ENCODE data around the gene CCSAP.
"Not testable (repeated sequence)": the region's sequence is repeated elsewhere in the genome, so short reads cannot be mapped to it uniquely, and the experiment has no call there.

CCSAP gene

DNA sequence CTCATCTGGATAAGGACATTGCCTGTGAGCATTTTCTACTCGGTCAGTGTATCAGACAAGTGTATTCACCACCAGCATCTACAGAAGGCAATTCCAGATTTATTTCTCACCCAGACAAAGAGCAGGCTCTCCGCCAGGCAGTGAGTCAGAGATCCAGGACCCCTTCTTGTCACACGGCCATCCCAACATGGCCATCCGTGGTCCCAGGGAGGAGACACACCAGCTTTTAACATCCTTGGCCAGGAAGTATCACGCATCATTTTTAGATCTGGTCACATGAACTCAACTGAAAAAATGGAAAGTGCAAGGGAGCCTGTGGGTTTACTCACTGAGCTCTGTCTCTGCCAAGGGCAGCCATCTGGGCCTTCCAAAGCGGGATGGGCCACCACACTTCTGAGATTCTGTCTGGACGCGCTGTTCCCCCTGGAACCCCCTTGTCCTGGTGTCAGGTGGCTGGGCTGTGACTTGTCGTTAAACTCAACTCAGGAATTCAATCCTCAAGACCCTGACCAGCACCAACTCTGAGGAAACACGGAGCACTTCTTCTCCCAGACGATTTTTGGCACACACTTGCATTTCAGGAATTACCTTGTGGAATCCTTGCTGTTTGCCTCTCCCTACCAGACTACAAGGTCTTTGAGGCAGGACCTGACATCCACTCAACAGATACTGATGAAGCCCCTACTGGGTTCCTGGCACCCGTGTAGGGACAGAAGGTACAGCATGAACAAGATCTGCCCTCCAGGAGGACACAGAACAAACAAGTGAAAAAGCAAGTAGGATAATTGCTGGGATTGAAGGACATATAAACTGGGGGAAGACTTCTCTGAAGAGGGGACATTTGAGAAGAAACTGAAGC, 21.6 kb upstream of the CCSAP start:
- DNase-seq (ENCODE audit: low read depth in 2 of 2) = no peak

DNA sequence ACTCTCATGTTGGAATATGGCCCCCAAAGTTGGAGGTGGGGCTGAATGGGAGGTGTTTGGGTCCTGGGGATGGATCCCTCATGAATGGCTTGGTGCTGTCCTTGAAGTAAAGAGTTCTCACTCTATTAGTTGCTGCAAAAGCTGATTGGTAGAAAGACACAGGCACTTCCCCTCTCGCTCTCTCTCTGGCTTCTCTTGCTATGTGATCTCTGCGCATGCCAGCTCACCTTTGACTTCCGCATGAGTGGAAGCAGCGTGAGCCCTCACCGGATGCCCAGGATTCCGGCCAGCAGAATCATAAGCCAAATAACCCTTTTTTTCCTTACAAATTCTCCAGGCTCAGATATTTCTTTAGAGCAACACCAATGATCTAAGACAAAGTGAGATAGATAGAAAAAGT, 20.9 kb upstream of the CCSAP start:
- DNase-seq (ENCODE audit: low read depth in 2 of 2) = no peak

DNA sequence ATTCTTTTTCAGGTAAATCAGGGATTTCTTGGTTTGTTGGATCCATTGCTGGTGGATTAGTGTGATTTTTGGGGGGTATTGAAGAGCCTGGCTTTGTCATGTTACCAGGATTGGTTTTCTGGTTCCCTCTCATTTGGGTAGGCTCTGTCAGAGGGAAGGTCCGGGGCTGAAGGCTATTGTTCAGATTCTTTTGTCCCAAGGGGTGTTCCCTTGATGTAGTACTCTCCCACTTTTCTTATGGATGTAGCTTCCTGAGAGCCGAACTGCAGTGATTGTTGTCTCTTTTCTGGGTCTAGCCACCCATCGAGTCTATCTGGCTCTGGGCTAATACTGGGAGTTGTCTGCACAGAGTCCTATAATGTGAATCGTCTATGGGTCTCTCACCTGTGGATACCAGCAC, 17.6 kb upstream of the CCSAP start:
- no peak for DNase-seq (ENCODE audit: low read depth in 2 of 2)

DNA sequence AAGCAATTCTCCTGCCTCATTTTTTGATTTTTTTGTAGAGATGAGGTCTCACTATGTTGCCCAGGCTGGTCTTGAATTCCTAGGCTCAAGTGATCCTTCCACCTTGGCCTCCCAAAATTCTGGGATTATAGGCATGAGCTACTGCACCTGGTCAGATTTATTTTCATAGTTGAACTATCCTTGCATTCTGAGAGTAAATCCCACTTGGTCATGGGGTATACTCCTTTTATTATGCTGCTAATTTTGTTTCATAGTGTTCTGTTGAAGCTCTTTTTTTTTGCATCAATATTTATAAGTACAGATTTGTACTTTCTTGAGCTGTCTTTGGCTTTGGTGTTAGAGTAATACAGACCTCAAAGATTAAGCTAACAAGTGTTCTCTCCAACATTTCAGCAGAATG, 12.8 kb upstream of the CCSAP start:
- DNase-seq (ENCODE audit: low read depth in 2 of 2) = no peak

DNA sequence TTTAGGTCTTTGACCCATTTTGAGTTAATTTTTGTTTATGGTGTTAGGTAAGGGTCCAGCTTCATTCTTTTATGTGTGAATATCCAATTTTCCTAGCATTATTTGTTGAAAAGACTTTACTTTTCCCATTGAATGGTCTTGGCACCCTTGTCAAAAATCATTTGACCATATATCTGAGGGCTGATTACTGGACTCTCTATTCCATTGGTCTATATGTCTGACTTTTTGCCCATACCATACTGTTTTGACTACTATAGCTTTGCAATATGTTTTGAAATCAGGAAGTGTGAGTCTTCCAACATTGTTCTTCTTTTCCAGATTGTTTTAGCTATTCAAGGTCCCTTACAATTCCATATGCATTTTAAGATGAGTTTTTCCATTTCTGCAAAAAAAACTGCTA, 11.4 kb upstream of the CCSAP start:
- no peak for DNase-seq (ENCODE audit: low read depth in 2 of 2)

DNA sequence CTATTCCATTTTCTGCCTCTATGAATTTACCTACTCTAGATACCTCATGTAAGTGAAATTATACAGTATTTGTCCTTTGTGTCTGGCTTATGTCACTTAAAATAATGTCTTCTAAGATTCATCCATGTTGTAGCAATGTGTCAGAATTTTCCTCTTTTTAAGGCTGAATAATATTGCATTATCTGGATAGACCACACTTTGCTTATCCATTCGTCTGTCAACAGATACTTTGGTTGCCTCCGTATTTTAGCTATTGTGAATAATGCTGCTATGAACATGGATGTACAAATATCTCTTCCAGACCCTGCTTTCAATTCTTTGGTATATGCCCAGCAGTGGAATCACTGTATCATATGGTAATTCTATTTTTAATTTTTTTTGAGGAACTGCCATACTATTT, 10.1 kb upstream of the CCSAP start:
- DNase-seq (ENCODE audit: low read depth in 2 of 2) = no peak

DNA sequence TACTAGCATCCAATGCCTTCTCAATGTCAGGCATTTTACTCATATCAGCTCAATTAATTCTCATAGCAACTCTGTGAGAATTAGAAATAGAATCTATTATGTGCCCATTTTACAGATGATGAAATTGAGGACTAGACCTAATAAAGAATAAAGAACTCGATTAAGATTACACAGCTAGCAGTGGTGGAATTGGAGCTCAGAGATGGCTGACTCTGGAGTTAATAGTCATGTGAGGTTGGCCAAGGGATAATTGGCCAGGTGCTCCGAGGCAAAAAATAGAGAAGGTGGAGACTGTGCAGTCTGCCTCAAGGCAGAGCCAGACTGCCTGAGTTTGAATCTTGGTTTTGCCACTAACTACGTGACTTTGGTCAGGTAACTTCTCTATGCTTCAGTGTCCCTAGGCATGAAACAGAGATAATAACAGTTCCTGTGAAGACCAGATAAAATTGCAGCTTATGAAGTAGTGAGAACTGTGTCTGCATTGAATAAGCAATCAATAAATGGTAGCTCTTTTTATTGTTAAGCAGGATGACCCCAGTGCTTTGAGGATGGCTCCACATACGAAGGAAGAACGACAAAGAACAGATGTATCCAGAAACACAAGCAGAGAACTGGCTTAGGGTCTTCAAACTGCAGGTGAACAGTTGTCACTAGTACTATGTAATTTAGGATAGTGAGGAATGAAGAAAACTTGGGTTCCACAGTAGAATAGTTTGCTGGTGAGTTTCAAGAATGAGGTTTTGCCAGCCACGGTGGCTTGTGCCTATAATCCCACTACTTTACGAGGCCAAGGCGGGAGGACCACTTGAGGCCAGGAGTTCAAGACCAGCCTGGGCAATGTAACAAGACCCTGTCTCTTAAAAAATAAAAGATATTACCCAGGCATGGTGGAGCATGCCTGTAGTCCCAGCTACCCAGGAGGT, 6.9 kb upstream of the CCSAP start:
- no peak for DNase-seq (ENCODE audit: low read depth in 2 of 2)

- DNase-seq (ENCODE audit: low read depth in 2 of 2) = no peak
These were observed 4.7 kb upstream of the CCSAP start for GRCh38 chr1:229347528-229347927.

DNA sequence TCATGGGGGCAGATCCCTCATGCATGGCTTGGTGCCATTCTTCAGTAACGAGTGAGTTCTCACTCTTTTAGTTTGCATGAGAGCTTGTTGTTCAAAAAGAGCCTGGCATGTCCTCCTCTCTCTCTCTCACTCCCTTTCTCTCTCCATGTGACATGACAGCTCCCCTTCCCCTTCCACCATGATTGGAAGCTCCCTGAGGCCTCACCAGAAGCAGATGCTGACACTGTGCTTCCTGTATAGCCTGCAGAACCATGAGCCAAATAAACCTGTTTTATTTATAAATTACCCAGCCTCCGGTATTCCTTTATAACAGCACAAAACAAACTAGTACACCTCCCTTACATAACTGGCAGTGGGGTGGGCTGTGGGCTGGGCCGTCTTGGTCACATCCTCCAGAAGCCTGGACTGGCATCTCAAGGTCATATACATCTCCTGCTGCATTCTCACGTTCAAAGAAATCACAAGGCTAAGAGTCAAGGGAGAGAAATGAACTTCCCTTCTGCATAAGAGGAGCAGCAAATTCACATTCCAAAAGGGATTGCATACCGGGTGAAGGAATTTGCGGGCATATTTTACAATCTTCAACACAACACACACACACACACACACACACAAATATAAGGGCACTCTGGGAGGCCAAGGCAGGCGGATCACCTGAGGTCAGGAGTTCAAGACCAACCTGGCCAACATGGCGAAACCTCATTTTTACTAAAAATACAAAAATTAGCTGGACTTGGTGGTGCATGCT, 2.3 kb upstream of the CCSAP start:
- no peak for DNase-seq (ENCODE audit: low read depth in 2 of 2)

- DNase-seq (ENCODE audit: low read depth in 2 of 2) = no peak
These were observed 1.3 kb upstream of the CCSAP start for GRCh38 chr1:229344139-229344538.

DNA sequence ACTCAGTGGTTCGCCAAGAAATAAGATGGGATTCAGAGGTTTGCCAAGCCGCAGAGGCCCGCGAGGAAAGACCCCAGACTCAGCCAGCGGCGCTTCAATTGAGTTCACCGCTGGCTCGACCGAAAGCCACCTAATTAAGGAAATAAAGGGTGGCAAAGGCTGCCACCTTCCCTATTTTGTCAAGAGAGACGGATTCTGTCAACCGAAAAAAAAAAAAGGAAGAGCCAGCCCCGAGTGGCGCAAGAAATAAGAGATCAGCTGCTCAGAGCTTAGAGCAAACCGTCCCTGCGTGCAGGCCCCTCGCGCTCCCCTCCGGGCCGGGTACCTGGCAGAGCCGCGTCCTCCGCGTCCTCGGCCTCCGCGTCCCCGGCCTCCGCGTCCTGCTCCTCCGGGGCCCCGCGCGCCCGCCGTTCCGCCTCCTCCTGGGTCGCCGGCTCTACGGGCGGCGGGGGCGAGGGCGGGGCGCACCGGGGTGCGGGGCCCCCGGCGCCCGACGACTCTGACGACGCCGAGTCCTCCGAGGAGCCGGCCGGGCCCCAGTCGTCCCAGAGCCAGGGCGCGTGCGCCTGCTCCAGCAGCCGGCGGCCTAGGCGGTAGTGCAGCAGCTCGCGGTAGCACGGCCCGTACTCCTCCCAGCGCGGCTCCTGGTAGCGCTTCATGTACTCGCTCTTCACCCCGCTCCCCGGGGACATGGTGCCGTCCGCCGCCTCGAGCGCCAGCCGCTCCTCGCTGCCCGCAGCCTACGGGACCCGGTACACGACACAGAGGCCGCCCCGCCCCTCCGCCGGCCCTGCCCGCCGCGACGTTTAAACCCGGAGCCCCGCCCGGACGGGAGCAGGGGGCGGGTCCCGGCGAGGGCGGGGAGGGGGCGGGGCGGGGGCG, 832 bp downstream of the CCSAP start:
- peak in 1 of 2 donors; percentile 59 for DNase-seq (ENCODE audit: low read depth in 2 of 2)

DNA sequence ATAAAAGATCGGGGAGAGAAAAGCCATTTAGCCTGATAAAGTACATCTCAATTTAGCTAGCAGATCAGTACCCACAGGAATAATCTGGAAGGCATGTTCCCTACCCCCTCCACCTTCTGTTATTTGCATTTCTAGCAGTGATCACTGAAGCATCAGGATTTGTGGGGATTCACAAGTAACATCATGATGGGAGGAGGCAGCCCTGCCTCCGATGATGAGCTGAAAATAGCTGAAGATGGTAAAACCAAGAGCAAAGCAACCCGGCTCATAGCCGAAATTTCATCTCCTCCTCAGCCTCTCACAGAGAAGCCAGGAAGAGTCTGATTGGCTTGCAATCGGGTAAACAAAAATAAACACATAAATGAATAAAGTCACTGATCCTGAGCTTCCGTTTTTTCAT, 2.4 kb downstream of the CCSAP start:
- no peak for DNase-seq (ENCODE audit: low read depth in 2 of 2)

DNA sequence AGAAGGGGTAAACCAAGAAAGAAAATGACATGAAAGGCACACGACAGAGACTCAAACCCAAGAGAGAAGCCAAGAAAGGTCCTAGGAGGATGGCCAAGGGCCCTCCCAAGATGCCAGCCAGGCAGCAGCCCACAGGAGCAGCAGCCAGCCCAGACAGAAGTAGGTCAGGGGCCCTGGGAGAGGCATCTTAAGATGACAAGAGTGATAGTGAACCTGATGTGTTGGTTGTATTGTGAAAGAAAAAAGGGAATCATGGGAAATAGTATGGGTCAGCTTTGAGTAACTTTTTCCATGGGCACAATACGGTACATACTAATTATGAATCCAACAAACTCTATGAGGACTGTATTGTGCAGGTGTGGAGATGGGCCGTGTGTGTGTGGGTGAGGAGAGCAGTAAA, 3.3 kb downstream of the CCSAP start:
- DNase-seq (ENCODE audit: low read depth in 2 of 2) = no peak

GRCh38 chr1:229339086-229339485, 3.8 kb downstream of the CCSAP start:
- DNase-seq (ENCODE audit: low read depth in 2 of 2) = no peak

- no peak for DNase-seq (ENCODE audit: low read depth in 2 of 2)
These were observed 6.5 kb downstream of the CCSAP start for GRCh38 chr1:229336345-229336744.

DNA sequence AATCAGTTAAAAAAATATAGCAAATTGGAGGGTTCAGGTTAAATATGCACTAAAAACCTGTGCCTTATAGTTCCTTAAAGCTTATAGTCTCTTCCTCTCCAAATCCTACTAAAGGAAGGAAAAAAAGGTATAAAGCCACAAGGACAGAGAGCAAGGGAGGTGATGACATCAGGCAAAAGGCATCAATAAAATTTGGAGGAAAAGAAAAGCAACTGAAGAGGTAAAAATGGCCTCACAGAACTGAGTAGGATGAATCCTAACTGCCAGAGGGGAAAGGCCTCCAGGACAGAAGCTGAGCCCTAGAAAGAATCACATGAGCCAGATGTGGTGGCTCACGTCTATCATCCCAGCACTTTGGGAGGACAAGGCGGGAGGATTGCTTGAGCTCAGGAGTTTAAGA, 8.1 kb downstream of the CCSAP start:
- no peak for DNase-seq (ENCODE audit: low read depth in 2 of 2)

DNA sequence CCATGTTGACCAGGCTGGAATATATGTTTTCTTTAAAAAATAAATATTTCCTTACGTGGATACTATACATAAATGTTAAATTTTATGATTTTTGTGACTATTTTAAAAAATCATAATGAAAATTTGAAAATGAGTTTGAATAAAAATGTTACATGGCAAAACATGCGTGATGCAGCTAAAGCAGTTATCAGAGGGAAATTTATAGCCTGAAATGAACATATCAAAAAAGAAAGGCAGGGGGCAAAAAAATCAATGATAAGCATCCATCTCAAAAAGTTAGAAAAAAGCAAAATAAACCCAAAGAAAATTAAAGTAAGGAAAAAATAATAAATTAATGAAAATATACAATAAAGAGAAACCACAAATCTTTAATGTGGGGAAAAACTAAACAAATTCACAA, 8.6 kb downstream of the CCSAP start:
- no peak for DNase-seq (ENCODE audit: low read depth in 2 of 2)

- no peak for DNase-seq (ENCODE audit: low read depth in 2 of 2)
These were observed 14.1 kb downstream of the CCSAP start for GRCh38 chr1:229328598-229329362.

- DNase-seq (ENCODE audit: low read depth in 2 of 2) = not testable (repeated sequence)
These were observed 15.1 kb downstream of the CCSAP start for GRCh38 chr1:229327765-229328164.

DNA sequence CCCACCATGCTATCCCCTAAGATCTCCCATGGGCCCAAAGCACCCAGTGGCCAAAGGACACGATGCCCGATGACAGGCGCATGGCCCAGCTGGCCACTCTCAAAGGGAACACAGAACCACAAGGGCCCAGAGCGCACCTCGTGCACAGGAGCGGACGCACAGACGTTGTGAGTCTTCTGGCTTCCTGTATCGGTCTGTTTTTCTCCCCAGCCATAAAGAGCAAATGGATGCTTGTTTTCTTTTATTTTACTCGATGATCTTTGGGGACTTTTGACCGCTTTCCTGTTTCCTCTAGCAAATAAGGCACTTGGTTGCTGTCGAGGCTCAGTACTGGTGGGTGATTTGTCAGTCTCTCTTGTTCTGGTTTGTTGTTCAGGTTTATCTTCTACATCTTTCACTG, 16.2 kb downstream of the CCSAP start:
- DNase-seq (ENCODE audit: low read depth in 2 of 2) = no peak

Measured in stimulated activated CD8-positive, alpha-beta memory T cell treated with anti-CD3 and anti-CD28 coated beads, Interleukin-15, amount 100 ng/mL, for 4 hours (primary cell).